ENCODE results near the gene AFAP1. TPM values are rescaled to one million over a fixed set of nuclear protein-coding genes. Genes with fewer than 3 reads are reported as not detected.

The AFAP1 gene
- total and polyA plus RNA-seq, 2 donors from 2014 or later = 2.6 to 26.3 TPM

DNA sequence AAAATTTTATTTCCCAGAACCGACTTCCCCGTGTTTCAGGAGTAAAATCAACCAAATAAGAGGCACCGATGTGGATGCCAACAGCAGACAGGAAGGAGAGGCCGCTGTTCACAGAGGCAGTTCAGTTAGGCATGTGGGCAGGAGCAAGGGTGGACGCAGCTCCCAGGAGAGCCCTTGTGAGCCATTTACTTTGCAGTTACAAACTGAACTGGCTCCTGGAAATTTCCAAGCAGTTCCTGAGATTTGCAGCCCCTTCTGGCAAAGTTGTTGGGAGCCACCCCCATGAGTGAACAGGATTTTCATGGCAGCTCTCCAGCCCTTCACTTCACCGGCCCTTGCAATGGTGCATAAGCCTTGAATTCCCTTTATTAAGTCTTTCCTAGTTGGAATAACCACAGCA is 189.1 kb downstream of the AFAP1 start:
- Histone ChIP-seq H3K27me3 (ENCODE audit: control insufficient read depth, insufficient read depth, low read length) (no peaks in the 10 kb centered on the region), H3K36me3 (ENCODE audit: control insufficient read depth in 2 of 3, insufficient read depth in 3 of 3, low read length in 3 of 3) (no peaks in the 10 kb centered on the region), H3K9me3 (ENCODE audit: control insufficient read depth in 2 of 3, insufficient read depth in 1 of 3, low read length in 3 of 3) (no peaks in the 10 kb centered on the region), H3K4me3 (ENCODE audit: low read length in 3 of 3) (no peak overlapping the region), H3K9ac (ENCODE audit: low read length in 3 of 3) (no peak overlapping the region), H3K4me1 (ENCODE audit: control insufficient read depth in 2 of 3, insufficient read depth in 2 of 3, low read depth in 1 of 3, low read length in 3 of 3) (no peaks in the 10 kb centered on the region), H3K27ac (ENCODE audit: low read depth in 2 of 2, low read length in 2 of 2) (no peak overlapping the region)
- intact Hi-C loops (cut with DNase I) = no loop called here
- no peak for FAIRE-seq
- TF ChIP-seq, protein P1, sequence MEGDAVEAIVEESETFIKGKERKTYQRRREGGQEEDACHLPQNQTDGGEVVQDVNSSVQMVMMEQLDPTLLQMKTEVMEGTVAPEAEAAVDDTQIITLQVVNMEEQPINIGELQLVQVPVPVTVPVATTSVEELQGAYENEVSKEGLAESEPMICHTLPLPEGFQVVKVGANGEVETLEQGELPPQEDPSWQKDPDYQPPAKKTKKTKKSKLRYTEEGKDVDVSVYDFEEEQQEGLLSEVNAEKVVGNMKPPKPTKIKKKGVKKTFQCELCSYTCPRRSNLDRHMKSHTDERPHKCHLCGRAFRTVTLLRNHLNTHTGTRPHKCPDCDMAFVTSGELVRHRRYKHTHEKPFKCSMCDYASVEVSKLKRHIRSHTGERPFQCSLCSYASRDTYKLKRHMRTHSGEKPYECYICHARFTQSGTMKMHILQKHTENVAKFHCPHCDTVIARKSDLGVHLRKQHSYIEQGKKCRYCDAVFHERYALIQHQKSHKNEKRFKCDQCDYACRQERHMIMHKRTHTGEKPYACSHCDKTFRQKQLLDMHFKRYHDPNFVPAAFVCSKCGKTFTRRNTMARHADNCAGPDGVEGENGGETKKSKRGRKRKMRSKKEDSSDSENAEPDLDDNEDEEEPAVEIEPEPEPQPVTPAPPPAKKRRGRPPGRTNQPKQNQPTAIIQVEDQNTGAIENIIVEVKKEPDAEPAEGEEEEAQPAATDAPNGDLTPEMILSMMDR (IDR thresholded peaks at IDR 0.05; ENCODE audit: borderline replicate concordance, extremely low read depth, insufficient read depth) = no peak
- DNase-seq = no peak

DNA sequence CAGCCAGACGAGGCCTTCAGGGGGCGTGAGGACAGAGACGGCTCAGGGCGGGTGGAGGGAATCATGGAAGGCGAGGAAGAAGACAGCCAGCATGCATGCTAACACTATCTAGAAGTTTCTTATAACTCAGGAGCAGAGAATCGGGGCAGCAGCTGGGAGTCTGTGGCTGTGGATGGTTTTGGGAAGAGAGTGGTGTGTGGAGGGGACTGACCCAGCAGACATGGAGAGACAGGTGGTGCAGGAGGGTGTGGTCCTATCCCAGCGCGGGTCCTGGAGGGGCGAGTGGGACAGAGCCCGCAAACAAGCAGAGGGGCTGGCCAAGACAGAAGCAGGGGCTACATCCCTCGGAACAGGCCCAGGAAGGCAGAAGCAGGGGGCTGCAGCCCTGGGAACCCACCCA is 192.1 kb downstream of the AFAP1 start:
- no peak for DNase-seq

DNA sequence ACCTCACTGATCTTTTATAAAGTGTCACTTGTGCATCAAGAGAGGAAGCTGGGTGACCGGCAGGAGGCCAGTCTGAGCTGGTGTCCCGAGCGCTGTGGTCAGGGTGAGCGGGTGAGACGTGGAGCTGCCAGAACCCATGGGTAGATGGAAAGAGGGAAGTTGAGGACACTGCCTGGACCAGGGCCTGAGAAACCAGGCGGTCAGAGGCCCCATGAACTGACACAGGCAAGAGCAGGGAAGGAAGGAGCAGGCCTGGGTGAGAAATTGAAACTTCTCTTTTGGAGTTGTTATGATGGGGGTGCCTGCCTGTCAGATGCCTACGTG is 192.6 kb downstream of the AFAP1 start:
- H3K36me3 ChIP-seq (ENCODE audit: control insufficient read depth in 2 of 3, insufficient read depth in 3 of 3, low read length in 3 of 3) = no peaks in the 10 kb centered on the region
- FAIRE-seq (no peak), DNase-seq (no peak)
- H3K4me1 ChIP-seq (ENCODE audit: control insufficient read depth in 2 of 3, insufficient read depth in 2 of 3, low read depth in 1 of 3, low read length in 3 of 3) = no peaks in the 10 kb centered on the region
- TF ChIP-seq, protein P1 (IDR thresholded peaks at IDR 0.05; ENCODE audit: borderline replicate concordance, extremely low read depth, insufficient read depth) = no peak
- H3K27ac ChIP-seq (ENCODE audit: low read depth in 2 of 2, low read length in 2 of 2) = no peak overlapping the region
- intact Hi-C loops (cut with DNase I) = no loop called here
- H3K4me3 ChIP-seq (ENCODE audit: low read length in 3 of 3) = no peak overlapping the region
- no peak overlapping the region for H3K9ac ChIP-seq (ENCODE audit: low read length in 3 of 3)
- no peaks in the 10 kb centered on the region for H3K27me3 ChIP-seq (ENCODE audit: control insufficient read depth, insufficient read depth, low read length)
- H3K9me3 ChIP-seq (ENCODE audit: control insufficient read depth in 2 of 3, insufficient read depth in 1 of 3, low read length in 3 of 3) = no peaks in the 10 kb centered on the region

More for the DNA sequence above, 192.1 kb downstream of the AFAP1 start:
- Histone ChIP-seq H3K27ac (ENCODE audit: low read depth in 2 of 2, low read length in 2 of 2) (no peak overlapping the region), H3K4me3 (ENCODE audit: low read length in 3 of 3) (no peak overlapping the region), H3K36me3 (ENCODE audit: control insufficient read depth in 2 of 3, insufficient read depth in 3 of 3, low read length in 3 of 3) (no peaks in the 10 kb centered on the region), H3K9ac (ENCODE audit: low read length in 3 of 3) (no peak overlapping the region), H3K4me1 (ENCODE audit: control insufficient read depth in 2 of 3, insufficient read depth in 2 of 3, low read depth in 1 of 3, low read length in 3 of 3) (no peaks in the 10 kb centered on the region), H3K9me3 (ENCODE audit: control insufficient read depth in 2 of 3, insufficient read depth in 1 of 3, low read length in 3 of 3) (no peaks in the 10 kb centered on the region), H3K27me3 (ENCODE audit: control insufficient read depth, insufficient read depth, low read length) (no peaks in the 10 kb centered on the region)
- FAIRE-seq = no peak
- intact Hi-C loops (cut with DNase I) = no loop called here
- TF ChIP-seq, protein P1 (IDR thresholded peaks at IDR 0.05; ENCODE audit: borderline replicate concordance, extremely low read depth, insufficient read depth) = no peak

DNA sequence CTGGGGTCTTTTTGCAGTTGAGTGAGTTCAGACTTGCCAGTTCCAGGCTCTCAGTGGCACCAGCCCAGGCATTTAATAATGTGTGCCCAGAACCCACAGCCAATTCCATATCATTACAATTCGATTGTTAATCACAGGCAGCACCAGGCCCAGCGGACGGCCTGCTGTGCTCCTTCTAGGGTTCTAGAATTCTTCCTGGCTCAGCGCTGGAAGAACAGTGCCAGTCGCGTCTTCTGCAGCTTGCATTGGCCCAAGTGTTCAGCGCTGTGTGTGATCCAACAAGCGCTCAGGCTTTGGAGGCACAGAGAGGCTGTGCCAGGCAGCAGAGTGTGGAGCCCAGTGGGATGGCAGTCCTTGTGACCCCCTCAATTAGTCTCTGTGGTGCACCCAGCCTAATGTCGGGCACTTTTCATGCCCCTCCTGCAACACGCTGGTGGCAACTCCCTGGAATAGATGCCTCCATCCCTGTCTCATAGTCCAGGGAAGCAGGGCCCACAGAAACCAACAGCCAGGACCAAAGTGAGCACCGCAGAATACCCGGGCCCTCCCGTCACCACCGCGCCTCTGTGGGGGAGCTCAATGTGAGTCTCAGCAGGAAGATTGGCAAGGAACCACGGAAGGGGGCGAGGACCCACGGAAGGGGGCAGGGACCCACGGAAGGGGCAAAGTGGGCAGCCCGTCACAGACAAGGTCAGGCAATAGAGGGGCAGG is 193.2 kb downstream of the AFAP1 start:
- H3K27me3 ChIP-seq (ENCODE audit: control insufficient read depth, insufficient read depth, low read length) = no peaks in the 10 kb centered on the region
- H3K36me3 ChIP-seq (ENCODE audit: control insufficient read depth in 2 of 3, insufficient read depth in 3 of 3, low read length in 3 of 3) = no peaks in the 10 kb centered on the region
- FAIRE-seq = no peak
- DNase-seq = no peak
- H3K9me3 ChIP-seq (ENCODE audit: control insufficient read depth in 2 of 3, insufficient read depth in 1 of 3, low read length in 3 of 3) = no peaks in the 10 kb centered on the region
- H3K27ac ChIP-seq (ENCODE audit: low read depth in 2 of 2, low read length in 2 of 2) = no peak overlapping the region
- no peaks in the 10 kb centered on the region for H3K4me1 ChIP-seq (ENCODE audit: control insufficient read depth in 2 of 3, insufficient read depth in 2 of 3, low read depth in 1 of 3, low read length in 3 of 3)
- TF ChIP-seq, protein P1 (IDR thresholded peaks at IDR 0.05; ENCODE audit: borderline replicate concordance, extremely low read depth, insufficient read depth) = no peak
- no peak overlapping the region for H3K4me3 ChIP-seq (ENCODE audit: low read length in 3 of 3)
- no peak overlapping the region for H3K9ac ChIP-seq (ENCODE audit: low read length in 3 of 3)
- intact Hi-C loops (cut with DNase I) = no loop called here

Data from kidney (tissue), 14 donors.